GM18519 (cell line): ENCODE data around the gene HPCA.

Source experiments
- ATAC-seq: cut with Tn5 transposase; IDR thresholded peaks from one replicate; pipeline ENCODE4 v1.9.1; 2021; ENCODE audit warnings: mild to moderate bottlenecking, moderate library complexity; ENCODE audit not compliant: unreplicated experiment, low FRiP score

Gene HPCA

DNA sequence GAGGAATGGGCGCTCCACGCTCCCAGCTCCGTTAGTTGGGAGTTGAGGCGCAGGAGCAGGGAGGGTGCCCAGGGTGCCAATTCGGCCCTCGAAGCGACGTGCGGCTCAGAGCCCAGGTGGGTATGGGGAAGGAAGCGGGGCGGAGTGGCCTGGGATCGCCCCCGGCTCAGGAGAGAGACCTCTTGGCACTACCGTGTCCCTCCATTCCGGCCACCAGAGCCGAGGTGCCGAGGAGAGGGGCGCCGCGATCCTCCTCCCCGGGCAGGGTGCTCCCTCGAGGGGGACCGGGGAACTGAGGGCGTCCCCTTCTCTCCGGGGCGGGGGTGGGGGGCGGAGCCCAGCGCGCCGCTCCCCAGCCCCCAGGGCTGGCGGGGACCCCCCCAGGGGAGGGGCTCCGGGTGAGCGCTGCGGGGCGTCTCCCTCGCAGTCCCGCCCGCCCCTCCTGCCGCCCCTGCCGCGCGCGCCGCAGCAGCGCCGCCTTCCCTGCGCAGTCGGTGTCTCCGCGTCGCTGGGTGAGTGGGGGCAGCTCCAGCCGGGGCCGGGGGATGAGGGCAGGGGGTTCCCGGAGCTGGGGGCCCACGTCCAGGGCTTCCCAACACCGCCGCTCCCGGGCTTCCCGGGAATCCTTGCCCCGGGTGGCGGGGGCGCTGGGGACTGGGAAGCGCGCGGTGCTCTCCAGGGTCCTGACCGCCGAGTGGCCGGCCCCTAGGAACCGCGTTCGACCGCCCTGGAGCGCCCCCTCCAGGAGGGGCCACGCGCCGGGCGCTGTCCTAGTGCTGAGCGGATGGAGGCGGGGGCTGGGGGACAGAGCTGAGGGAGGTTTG lies at the start of gene HPCA:
Gene HPCA, plus strand, starts transcription at position 488 of the 824 bp plus-strand sequence. CDS start 2,408 bp downstream, outside the sequence.
- ATAC-seq: no peak

DNA sequence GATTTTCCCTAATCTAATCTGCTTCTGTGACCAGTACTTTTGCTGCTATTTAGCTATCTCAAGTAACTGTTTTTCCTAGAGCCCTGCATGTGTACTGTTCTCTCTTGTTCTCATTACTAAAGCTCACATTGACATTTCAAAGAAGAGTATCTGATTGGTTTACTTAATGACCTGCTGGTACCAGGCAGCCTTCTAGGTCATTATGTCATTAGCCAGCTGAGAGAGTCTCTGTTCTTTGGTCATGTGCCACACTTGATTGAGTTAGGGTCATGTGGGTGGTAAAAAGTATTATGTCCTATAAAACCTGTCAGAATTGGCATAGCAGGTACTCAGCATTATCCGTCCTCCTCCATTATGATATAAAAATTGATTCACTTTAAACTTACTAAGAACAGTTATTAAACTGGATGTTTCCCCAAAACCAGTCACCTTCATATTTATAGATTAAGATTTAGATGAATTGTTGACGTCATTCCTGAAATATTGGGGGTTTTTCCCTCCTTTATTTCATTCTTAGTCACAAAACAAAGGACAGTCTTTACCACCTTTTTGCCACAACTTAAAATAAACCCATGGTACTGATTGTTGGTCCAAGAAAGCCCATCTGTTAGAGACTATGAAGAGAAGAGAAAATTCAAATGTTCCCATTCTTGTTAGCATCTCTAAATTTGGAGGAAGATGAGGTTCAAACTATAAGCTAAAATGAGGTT lies 37.8 kb upstream of the HPCA start:
- no peak for ATAC-seq

DNA sequence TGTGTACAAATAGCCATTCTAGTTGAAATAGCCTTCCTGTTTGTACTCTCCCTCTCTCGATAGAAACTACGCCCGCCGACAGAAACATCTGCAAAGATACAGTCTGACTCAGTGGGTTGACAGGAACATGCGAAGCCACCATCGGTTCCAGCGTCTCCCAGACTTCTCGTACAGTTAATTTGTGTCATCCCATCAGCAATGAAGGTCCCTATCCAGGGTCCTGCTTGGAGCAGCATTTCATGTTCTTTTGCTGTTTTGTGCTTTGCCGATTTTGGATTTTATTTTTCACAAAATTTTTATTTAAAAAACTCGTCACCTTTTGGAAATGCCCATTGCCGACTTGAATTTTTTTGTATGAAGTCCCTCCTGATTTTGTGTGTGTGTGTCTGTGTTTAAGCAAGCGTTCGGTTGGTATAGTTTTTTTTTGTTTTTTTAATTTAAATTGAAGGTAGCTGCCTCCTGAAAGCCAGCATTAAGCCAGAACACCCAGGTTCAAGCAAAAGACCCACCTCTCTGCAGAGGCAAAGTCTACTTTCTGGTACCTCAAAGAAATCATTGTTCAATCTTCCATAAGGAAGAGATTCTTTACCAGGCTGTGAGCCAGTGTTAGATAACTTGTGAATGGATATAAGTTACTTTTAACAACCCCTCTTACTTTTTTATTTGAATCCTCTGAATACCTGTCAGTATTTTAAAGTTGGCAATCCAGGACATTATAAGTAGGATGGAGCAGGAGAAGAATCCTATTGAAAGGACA lies 30.3 kb upstream of the HPCA start:
- ATAC-seq: no peak

DNA sequence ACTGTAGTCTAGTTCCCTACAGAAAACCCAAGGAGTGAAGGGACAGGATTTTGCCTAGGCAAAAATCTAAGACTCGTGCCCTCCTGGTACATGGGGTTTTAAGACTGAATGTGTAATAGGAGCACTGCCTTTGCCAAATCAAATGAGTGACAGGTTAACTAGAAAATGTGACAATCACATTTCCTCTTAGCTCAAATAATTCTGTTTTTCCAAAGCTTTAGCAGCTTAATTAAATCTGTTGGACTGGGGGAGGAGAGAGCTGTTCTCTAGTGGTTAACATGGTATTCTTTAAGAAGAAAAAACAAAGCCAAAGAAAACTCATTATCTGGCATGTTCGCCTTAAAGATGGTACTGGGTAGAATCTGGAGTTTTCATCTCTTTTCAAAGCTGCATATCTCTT lies 28.2 kb upstream of the HPCA start:
- ATAC-seq: no peak

DNA sequence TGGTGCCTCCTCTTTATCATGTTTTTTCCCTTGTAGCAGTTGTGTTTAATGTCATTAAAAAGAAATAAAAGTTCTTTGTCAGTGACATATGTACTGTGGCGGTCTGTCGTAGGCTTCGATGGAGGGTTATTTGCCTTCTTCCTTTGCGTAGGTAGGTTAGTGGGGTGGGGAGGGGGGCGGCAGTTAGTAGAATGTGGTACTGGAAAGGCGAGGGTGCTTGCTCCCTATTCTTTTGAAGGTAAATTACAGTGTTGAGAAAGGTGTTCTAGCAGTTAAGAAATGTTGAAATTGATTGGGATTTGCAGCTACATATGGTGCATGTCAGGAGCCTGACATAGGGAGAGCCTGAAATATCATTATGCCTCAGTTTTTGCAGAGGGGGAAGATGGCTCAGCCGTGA lies 27.5 kb upstream of the HPCA start:
- no peak for ATAC-seq

DNA sequence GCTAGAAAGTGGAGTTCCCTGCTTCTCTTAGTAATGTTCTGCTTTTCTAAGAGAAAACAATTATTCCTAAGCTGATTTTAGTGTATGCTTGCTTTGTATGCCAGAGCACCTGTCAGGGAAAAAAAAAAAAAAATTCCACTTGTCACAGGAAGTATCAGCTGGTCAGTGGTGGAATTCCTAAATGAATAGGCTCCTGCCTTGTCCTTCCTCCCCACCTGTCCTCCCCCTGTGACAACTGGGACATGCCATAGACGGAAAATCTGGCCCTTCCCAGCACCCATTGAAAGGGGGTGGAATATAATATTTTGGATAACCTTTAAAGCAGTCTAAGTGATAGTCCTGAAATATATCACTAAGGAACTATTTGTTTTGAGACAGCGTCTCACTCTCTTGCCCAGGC lies 26.4 kb upstream of the HPCA start:
- ATAC-seq: no peak

DNA sequence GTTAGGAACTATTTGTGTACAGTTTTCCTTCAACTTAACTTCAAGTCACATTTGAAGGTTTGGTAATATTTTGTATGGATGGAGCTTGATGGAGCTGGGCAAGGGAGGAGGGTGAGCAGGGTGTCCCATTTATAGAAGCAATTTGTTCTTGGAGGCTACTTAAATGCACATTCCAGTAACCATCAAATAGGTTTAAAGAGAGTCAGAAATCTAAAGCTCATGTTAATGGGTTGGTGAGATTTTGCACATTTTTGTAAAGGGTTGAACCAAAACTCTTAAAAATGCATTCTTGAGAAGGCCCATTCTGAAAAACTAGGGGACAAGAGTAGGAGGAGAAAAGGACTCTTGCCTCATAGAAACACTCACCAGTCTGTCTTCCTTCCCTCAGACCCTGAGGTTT lies 25.7 kb upstream of the HPCA start:
- no peak for ATAC-seq

DNA sequence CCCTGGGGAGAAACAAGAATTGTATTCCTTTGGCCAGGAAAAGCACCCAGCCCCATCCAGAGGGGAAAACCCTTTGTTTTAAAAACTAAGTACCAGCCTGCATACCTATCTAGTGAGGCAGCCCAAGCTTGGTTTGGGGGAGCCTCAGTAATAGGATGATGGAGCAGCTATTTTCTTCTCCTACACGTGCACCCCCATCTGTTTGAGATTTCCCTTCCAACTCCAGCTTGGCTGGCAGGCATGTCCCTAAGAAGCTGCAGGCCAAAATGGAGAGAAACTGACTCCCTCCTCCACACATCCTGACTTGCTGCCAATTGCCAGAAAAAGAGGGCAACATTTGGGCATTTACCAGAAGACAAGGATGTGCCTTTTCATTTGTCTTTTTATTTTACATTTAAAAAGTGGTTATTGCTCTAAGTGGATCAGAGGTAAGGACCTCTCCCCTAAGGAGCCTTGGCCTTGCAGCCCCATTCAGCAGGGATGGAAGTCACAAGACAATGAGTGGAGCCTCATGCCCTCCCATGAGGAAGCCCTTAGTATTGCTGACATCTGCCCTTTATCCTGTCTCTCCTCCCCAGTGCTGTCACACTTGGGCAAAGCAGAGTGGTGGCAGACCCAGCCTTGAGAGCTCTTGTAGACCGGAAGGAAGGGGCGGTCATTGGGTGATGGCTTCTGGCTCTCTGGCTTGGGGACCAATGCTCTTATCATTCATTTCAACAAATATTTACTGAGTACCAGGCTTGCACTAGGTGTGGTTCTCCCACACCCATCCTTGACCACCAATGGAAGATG lies 24.2 kb upstream of the HPCA start:
- no peak for ATAC-seq

DNA sequence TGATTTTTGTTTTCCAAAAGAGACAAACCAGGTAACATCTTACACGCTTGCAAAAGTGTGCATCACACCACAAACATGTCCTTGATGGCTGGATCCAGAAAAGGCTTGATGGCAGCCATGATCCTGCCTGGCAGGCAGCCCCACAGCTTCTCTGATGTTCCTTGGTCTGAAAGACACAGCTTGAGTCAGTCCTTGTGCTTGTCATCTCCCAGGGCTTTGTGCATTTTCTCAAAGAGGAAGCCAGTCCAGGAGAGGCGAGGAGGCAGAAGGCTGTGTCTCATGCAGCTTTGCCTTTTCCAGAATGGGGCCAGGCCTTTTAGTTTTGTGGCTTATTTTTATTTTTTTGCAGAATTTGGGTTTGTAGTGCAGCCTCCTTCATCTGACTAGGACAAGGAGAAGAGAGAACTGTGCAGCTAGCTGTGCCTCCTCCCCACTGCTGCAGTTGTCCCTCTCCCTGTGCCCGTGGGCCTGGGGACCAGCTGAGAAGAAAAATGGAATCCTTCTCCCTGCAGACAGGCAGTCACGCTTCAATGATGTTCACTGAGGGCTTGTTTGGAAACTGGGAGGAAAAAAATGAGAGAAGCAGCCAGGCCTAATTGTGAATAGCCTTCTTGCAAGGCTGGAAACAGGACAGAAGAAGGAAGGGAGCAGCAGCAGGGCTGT lies 22.9 kb upstream of the HPCA start:
- ATAC-seq: no peak

DNA sequence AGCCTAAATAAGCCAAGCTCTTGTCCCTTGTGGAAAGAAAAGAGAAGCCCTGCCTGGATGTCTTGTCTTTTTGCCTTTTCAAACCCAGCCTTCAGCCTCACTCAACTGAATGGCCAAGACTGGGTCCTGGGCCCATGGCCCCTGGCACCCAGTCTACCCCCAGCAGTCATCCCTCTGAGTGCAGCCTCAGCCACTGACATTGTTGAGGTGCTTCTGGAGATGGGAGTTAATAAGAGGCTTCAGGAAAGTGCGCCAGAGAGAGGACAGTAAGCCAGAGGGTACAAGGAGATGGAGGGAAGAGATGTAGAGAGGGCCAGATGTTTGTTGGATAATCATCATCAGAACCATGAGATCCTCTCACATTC lies 22.4 kb upstream of the HPCA start:
- ATAC-seq: no peak

DNA sequence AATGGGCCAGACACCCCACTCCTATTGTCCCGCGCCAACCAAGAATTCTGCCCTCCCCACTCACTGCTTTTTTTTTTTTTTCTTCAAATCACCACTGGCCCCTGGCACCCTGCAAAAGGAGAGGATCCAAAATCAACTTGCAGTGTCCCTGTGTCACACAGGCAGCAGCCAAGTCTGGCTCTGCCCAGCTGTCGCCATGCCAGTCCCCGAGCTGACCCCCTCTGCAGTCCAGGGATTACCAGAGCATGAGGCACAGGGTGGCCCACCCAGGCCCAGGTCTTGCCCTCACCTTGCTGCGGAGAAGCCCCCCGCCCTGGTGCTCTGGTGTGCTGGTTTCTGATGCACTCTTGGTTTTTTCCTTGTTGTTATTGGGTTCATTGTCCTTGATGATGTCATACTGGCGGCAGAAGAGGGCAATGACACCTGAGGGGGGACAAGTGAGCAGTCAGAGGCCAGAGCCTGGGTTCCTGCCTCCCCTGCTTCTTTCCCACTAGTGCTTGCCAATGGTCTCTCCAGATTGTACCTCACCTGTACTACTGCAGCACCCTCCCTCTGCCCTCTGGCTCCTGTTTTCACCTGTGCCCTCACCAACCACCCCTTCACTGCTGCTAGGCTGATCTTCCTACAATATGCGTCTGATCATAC lies 21.8 kb upstream of the HPCA start:
- no peak for ATAC-seq

DNA sequence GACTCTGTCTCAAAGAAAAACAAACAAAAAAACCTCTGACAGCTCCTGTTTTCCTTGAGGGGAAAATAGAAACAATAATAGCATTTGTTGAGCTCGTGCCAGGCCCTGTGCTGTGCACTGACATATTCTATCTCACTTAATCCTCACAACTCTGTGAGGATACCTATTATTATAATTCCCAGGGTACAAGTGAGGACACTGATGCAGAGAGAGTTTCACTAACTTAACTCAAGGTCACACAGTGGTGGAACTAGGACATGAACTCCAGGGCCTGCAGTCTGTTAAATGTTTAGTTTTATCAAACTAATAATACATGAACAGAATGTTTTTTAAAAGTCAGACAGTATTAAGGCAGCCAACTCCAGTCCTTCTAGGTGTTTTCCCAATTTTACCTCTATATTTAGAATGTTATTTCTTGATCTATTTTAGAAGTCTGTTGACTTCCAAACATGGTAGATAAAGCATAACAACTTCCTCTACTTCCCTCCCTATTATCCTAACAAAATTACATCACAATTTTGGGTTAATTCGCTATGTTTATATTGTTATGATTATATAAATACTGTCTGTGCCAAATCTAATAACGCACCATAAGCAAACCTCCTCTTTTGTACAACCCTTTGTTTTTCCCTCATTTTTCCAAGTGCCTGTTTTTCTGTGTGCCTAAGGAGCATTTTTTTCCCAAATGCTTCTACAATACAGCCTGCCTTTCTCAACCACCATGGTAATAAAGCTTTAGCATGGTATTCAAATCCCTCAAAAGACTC lies 20.5 kb upstream of the HPCA start:
- ATAC-seq: no peak

DNA sequence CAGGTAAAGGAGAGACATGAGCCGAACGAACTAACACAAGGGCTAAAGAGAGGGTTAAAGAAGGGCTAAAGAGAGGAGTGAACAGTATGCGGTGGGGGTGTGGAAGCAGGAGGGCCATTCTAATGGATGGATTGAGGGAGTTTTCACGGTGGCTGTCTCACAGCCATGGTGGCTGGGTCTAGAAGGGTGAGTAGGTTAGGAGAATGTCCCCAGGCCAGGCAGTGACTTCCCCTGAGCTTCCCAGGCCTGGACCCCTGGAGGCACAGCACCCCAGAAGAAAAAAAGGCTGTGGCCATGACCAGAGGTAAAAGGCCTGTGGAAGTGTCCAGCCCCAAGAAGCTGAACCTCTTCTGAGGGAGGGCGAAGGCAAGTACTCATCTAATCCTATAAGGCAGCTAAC lies 19.1 kb upstream of the HPCA start:
- ATAC-seq: no peak

DNA sequence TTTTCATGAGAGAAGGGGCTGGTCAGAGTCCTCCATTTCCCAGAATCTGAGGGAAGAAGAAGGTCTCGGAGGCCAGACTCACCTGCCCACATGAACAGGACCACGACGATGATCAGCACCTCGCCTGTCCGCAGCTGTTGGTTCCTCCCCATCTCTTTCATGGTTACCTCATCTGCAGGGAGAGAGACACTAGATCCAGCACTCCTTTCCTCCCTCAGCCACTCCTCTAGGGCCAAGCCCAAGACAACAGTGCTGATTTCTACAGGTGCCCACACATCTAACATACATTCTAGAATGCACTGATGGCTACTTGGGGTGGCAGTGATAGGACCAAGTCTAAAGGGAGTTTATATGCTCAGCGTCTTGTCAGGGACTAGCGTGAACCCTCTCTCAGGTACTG lies 18.6 kb upstream of the HPCA start:
- no peak for ATAC-seq

DNA sequence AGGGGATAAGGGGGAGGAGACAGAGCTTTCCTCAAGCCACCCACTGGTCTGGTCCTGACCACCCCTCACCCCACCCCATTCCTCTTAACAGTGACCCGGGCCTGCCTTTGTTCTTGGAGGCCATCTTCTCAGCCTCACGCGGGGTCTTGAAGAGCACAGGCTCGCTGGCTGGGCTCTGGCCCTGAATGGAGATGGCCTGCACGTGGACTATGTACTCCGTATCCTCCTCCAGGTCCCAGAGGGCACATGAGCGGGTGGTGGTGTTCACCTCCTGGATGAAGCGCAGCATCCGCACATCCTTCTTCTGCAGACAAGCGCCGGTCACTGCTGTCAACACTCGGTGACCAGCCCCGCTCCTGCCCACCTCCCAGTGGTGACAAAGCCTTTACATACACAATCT lies 18.2 kb upstream of the HPCA start:
- no peak for ATAC-seq

DNA sequence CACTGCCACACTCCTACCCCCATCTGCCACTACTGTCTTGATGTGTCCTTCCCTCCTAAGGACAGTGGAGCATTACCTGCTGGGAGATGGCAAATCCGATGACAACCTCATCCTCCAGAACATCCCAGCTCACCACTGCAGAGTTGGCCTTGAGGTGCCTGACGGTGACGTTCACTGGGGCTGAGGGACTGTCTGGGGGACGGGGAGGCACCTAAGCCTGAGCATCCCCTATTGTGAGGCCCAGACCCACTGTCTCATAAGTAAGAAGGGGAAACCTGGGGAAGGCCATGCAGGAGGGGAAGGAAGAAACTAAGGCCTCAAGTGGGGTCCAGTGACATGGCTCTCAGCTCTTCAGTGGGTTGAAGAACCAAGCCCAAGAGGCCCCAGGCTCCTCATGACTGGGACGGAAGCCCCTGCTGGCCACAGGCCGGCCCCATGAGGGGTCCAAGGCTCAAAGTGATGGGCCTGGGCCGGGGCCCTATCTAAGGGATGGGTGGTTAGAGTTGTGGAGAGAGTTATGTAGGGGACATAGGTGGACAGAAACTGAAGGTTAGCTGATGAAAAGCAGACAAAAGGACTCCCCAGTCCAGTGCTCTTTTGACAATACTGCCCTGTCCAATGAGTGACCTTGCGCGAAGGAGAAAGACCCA lies 17.4 kb upstream of the HPCA start:
- no peak for ATAC-seq

DNA sequence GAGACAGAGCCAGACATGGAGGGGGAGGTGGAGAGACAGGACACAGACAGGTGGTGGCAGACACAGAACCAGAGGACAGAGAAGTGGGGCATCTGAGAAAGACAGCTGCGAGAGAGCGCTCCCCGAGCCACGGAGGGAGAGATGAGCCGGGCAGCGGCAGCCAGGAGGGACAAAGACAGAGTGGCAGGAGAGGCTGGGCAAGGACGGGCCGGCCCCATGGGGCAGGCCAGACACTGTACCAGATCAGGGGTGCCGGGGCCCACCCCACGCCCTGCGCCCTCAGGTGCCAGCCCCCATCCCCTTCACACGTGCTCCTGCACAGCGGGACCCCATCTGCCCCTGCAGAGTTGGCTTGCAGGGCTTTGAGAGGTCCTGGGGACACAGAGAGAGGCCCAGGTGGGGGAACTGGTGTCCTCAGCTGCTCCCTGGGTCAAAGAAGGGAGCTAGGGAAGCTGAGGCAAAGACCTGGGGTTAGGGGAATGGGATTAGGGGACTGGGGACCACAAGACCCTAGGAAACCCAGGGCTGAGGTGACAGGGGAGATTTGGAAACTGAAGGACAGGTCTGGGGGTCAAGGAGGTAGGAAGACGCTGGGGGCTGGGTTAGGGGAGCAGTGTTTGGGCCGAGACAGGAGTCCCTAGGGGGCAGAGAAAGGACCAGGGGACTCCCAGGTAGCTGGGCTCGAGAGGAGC lies 16.2 kb upstream of the HPCA start:
- no peak for ATAC-seq
